HAP-1 (cell line): ENCODE results near the gene ARMC5.
A peak's percentile ranks its signal among the peaks of the same experiment; 100 is the strongest.

Experiments
- DNase-seq, 2 experiments: peaks; one replicate each; pipeline ENCODE4 v3.0.0-alpha.2; 2016 to 2020; ENCODE audit warnings: low spot score in 2 of 2
- H3K27me3 ChIP-seq: fragments of 250-450 bp; sonication (Bioruptor Pico); 2 replicates; pipeline ENCODE4 v1.5.1; 2020; ENCODE audit warnings: low read depth, mild to moderate bottlenecking, moderate library complexity
- H3K36me3 ChIP-seq: fragments of 250-450 bp; sonication (Bioruptor Pico); replicated peaks from 2 replicates; pipeline ENCODE4 v1.5.1; 2020; ENCODE audit warnings: mild to moderate bottlenecking
- H3K4me1 ChIP-seq: fragments of 250-450 bp; sonication (Bioruptor Pico); 2 replicates; pipeline ENCODE4 v1.5.1; 2020; ENCODE audit warnings: mild to moderate bottlenecking
- H3K4me3 ChIP-seq: fragments of 250-450 bp; sonication (Bioruptor Pico); 2 replicates; pipeline ENCODE4 v1.5.1; 2020; ENCODE audit warnings: mild to moderate bottlenecking, moderate library complexity
- H3K9me3 ChIP-seq: fragments of 250-450 bp; sonication (Bioruptor Pico); 2 replicates; pipeline ENCODE4 v1.5.1; 2020; ENCODE audit warnings: mild to moderate bottlenecking, moderate library complexity
- in situ Hi-C: fragments of 300-500 bp; cut with MboI; formaldehyde crosslinking; loops from 3 replicates; pipeline ENCODE4 v1.14.3; 2020; ENCODE audit warnings: low sequenced_read_pairs, inconsistent platforms, mixed read lengths

ARMC5 gene

GRCh38 chr16:31460582-31461002 is 1.3 kb downstream of the ARMC5 start:
- Histone ChIP-seq H3K36me3 (peaks cover 5% of the 10 kb centered on the region), H3K27me3 (no peaks in the 10 kb centered on the region), H3K9me3 (peaks cover 2% of the 10 kb centered on the region; the same call in 1 of the 2 replicates), H3K4me1 (peaks cover 18% of the 10 kb centered on the region), H3K4me3 (peak overlapping the region; percentile 33)
- DNase-seq, result peak; percentile 40 to 44
- in situ Hi-C loops, result no loop called here

GRCh38 chr16:31461201-31461920 is 2.1 kb downstream of the ARMC5 start:
- no peak for DNase-seq
- H3K9me3 ChIP-seq, result peaks cover 2% of the 10 kb centered on the region; the same call in 1 of the 2 replicates
- H3K4me1 ChIP-seq, result peaks cover 13% of the 10 kb centered on the region
- in situ Hi-C loops, result no loop called here
- H3K27me3 ChIP-seq, result no peaks in the 10 kb centered on the region
- peaks cover 5% of the 10 kb centered on the region for H3K36me3 ChIP-seq
- H3K4me3 ChIP-seq, result no peak overlapping the region

GRCh38 chr16:31461921-31462804 is 2.9 kb downstream of the ARMC5 start:
- Histone ChIP-seq H3K36me3 (peaks cover 7% of the 10 kb centered on the region), H3K4me1 (peaks cover 11% of the 10 kb centered on the region)

GRCh38 chr16:31464348-31464769 is 5.1 kb downstream of the ARMC5 start:
- no peak overlapping the region for H3K4me3 ChIP-seq
- H3K9me3 ChIP-seq, result no peaks in the 10 kb centered on the region
- peaks cover 3% of the 10 kb centered on the region; the same call in 1 of the 2 replicates for H3K4me1 ChIP-seq
- in situ Hi-C loops, result no loop called here
- H3K27me3 ChIP-seq, result no peaks in the 10 kb centered on the region
- DNase-seq, result no peak
- H3K36me3 ChIP-seq, result 0 out of 2 replicates have a peak, but pooled peaks cover 3% of the 10 kb centered on the region

More at GRCh38 chr16:31461921-31462804, 2.9 kb downstream of the ARMC5 start:
- DNase-seq, result no peak
- Histone ChIP-seq H3K27me3 (no peaks in the 10 kb centered on the region), H3K4me3 (no peak overlapping the region), H3K9me3 (peaks cover 2% of the 10 kb centered on the region; the same call in 1 of the 2 replicates)
- in situ Hi-C loops, result no loop called here

- Histone ChIP-seq H3K27me3 (no peaks in the 10 kb centered on the region), H3K9me3 (no peaks in the 10 kb centered on the region), H3K36me3 (0 out of 2 replicates have a peak, but pooled peaks cover 3% of the 10 kb centered on the region), H3K4me3 (no peak overlapping the region), H3K4me1 (peaks cover 3% of the 10 kb centered on the region; the same call in 1 of the 2 replicates)
- in situ Hi-C loops, result no loop called here
- DNase-seq, result no peak
These were observed 5.5 kb downstream of the ARMC5 start for GRCh38 chr16:31464781-31465260.

GRCh38 chr16:31465788-31466370 is 6.6 kb downstream of the ARMC5 start:
- Histone ChIP-seq H3K4me1 (no peaks in the 10 kb centered on the region), H3K36me3 (0 out of 2 replicates have a peak, but pooled peaks cover 3% of the 10 kb centered on the region), H3K9me3 (no peaks in the 10 kb centered on the region), H3K27me3 (no peaks in the 10 kb centered on the region), H3K4me3 (no peak overlapping the region)
- DNase-seq, result no peak
- in situ Hi-C loops, result no loop called here

- DNase-seq, result no peak
- Histone ChIP-seq H3K4me1 (no peaks in the 10 kb centered on the region; the same call in 1 of the 2 replicates), H3K36me3 (0 out of 2 replicates have a peak, but pooled peaks cover 3% of the 10 kb centered on the region), H3K4me3 (no peak overlapping the region), H3K27me3 (no peaks in the 10 kb centered on the region), H3K9me3 (no peaks in the 10 kb centered on the region)
- in situ Hi-C loops, result no loop called here
These were observed 7.1 kb downstream of the ARMC5 start for GRCh38 chr16:31466381-31466841.

- no peak for DNase-seq
- in situ Hi-C loops, result no loop called here
- H3K27me3 ChIP-seq, result no peaks in the 10 kb centered on the region
- H3K4me1 ChIP-seq, result peaks cover 3% of the 10 kb centered on the region; the same call in 1 of the 2 replicates
- H3K9me3 ChIP-seq, result no peaks in the 10 kb centered on the region
- H3K36me3 ChIP-seq, result 0 out of 2 replicates have a peak, but pooled peaks cover 3% of the 10 kb centered on the region
- no peak overlapping the region for H3K4me3 ChIP-seq
These were observed 8.0 kb downstream of the ARMC5 start for GRCh38 chr16:31467151-31467773.

- DNase-seq, result no peak
- H3K36me3 ChIP-seq, result 0 out of 2 replicates have a peak, but pooled peaks cover 3% of the 10 kb centered on the region
- H3K27me3 ChIP-seq, result no peaks in the 10 kb centered on the region
- no peak overlapping the region for H3K4me3 ChIP-seq
- H3K9me3 ChIP-seq, result no peaks in the 10 kb centered on the region
- H3K4me1 ChIP-seq, result peaks cover 8% of the 10 kb centered on the region
- in situ Hi-C loops, result no loop called here
These were observed 8.6 kb downstream of the ARMC5 start for GRCh38 chr16:31467858-31468257.

- Histone ChIP-seq H3K4me3 (no peak overlapping the region), H3K27me3 (no peaks in the 10 kb centered on the region), H3K9me3 (no peaks in the 10 kb centered on the region), H3K36me3 (0 out of 2 replicates have a peak, but pooled peaks cover 3% of the 10 kb centered on the region), H3K4me1 (peaks cover 10% of the 10 kb centered on the region)
- in situ Hi-C loops, result no loop called here
- no peak for DNase-seq
These were observed 11.3 kb downstream of the ARMC5 start for GRCh38 chr16:31470615-31471014.

- in situ Hi-C loops, result no loop called here
- DNase-seq, result no peak
- Histone ChIP-seq H3K9me3 (no peaks in the 10 kb centered on the region), H3K36me3 (0 out of 2 replicates have a peak, but pooled peaks cover 3% of the 10 kb centered on the region), H3K4me1 (peaks cover 10% of the 10 kb centered on the region), H3K4me3 (peak overlapping the region; percentile 48), H3K27me3 (no peaks in the 10 kb centered on the region)
These were observed 12.1 kb downstream of the ARMC5 start for GRCh38 chr16:31471241-31471874.

- Histone ChIP-seq H3K4me3 (peak within 1 kb of the TSS; percentile 48), H3K9me3 (no peaks in the 10 kb centered on the region), H3K36me3 (0 out of 2 replicates have a peak, but pooled peaks cover 1% of the 10 kb centered on the region), H3K27me3 (no peaks in the 10 kb centered on the region), H3K4me1 (peaks cover 10% of the 10 kb centered on the region)
- in situ Hi-C loops, result no loop called here
- DNase-seq, result peak in 1 of 2 experiments; percentile 67
These were observed 12.8 kb downstream of the ARMC5 start, which contains the start of gene TGFB1I1 for GRCh38 chr16:31471875-31472708. Gene TGFB1I1, plus strand, starts transcription at chr16:31472152. Its CDS starts 37 bp downstream, at chr16:31472189.
